Measurements from ENCODE around the gene PAGR1. TPM values are rescaled to one million over a fixed set of nuclear protein-coding genes. Genes with fewer than 3 reads are reported as not detected.

The PAGR1 gene
- total and polyA plus RNA-seq, 9 of the 15 experiments (the other 6 are each of a cell fraction or from before 2014, with no cell fraction given), result 1.4 to 58.2 (median 16.8) TPM

DNA sequence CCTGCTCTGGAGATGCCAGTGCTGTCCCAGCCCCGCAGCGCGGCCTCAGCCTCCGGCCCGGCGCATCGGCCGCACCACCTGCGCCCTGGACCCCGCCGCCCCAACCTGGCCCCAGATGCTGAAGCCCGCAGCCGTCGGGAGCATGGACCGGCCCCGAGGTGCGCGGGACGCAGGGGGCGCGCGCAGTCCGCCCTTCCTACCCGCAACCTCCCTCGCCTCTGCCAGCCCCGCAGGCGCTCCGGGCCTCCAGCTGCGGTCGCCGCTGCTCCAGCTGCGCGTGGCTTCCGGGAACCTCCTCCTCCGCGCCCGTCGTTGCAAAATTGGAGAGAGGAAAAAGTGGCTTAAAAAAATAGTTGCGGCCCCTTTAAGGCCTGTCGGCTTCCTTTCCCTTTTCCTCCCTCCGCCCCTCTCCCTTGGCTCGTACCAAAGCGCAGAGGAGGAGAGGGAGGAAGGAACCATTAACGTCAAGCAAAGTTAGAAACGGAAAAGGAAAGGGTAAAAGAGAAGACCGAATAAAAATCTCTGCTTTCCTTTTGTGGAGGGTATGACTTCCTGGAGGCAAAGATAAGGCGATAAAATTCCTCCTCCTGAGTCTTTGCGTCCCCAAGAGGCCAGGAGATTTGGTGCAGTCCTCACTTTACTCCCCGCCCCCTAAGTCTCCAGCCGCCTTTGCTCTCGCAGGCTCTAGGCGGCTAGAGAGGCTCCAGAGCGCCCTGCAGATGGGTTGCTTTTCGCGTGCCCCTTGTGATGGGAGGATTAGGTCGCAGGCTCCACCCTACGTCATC, 47.1 kb downstream of the PAGR1 start, which contains the start of gene CDIPT (continued):
- TF ChIP-seq TOE1 (IDR thresholded peaks at IDR 0.05; ENCODE audit: borderline replicate concordance) (peak; percentile 99), TOE1 (CRISPR knock-in tag; IDR thresholded peaks at IDR 0.05; ENCODE audit: borderline replicate concordance, low read depth) (no peak), XRCC5 (IDR thresholded peaks at IDR 0.05; ENCODE audit: low read depth, low read length) (peak; percentile 97; the same call in 1 of the 2 replicates), PHB2 (IDR thresholded peaks at IDR 0.05; ENCODE audit: low read depth) (peak; percentile 22; the same call in 1 of the 2 replicates), KDM4B (IDR thresholded peaks at IDR 0.05; ENCODE audit: borderline replicate concordance in 2 of 2, low read depth in 1 of 2) (no peak), XRCC3 (IDR thresholded peaks at IDR 0.05) (no peak), CBX2 (IDR thresholded peaks at IDR 0.05; ENCODE audit: insufficient read depth, low read length, poor library complexity, severe bottlenecking) (no peak), POLR2AphosphoS2 (IDR thresholded peaks at IDR 0.05; ENCODE audit: low read length) (no peak), SNRNP70 (optimal IDR thresholded peaks at IDR 0.05; ENCODE audit: low read depth, low read length) (no peak), FOSL1 (tag; conservative IDR thresholded peaks at IDR 0.05) (0 out of 2 replicates have a peak, but pooled peaks have one; percentile 16), TAF9B (IDR thresholded peaks at IDR 0.05; ENCODE audit: partially characterized antibody) (no peak), ZC3H8 (IDR thresholded peaks at IDR 0.05) (no peak; the same call in 1 of the 2 replicates), ZNF444 (CRISPR knock-in tag; IDR thresholded peaks at IDR 0.05) (no peak), SOX6 (IDR thresholded peaks at IDR 0.05) (peak; percentile 35; the same call in 1 of the 2 replicates), MAFF (IDR thresholded peaks at IDR 0.05; ENCODE audit: low read length) (peak; percentile 82), ELF1 (tag; IDR thresholded peaks at IDR 0.05) (peak; percentile 84)
- TF ChIP-seq, protein P1, sequence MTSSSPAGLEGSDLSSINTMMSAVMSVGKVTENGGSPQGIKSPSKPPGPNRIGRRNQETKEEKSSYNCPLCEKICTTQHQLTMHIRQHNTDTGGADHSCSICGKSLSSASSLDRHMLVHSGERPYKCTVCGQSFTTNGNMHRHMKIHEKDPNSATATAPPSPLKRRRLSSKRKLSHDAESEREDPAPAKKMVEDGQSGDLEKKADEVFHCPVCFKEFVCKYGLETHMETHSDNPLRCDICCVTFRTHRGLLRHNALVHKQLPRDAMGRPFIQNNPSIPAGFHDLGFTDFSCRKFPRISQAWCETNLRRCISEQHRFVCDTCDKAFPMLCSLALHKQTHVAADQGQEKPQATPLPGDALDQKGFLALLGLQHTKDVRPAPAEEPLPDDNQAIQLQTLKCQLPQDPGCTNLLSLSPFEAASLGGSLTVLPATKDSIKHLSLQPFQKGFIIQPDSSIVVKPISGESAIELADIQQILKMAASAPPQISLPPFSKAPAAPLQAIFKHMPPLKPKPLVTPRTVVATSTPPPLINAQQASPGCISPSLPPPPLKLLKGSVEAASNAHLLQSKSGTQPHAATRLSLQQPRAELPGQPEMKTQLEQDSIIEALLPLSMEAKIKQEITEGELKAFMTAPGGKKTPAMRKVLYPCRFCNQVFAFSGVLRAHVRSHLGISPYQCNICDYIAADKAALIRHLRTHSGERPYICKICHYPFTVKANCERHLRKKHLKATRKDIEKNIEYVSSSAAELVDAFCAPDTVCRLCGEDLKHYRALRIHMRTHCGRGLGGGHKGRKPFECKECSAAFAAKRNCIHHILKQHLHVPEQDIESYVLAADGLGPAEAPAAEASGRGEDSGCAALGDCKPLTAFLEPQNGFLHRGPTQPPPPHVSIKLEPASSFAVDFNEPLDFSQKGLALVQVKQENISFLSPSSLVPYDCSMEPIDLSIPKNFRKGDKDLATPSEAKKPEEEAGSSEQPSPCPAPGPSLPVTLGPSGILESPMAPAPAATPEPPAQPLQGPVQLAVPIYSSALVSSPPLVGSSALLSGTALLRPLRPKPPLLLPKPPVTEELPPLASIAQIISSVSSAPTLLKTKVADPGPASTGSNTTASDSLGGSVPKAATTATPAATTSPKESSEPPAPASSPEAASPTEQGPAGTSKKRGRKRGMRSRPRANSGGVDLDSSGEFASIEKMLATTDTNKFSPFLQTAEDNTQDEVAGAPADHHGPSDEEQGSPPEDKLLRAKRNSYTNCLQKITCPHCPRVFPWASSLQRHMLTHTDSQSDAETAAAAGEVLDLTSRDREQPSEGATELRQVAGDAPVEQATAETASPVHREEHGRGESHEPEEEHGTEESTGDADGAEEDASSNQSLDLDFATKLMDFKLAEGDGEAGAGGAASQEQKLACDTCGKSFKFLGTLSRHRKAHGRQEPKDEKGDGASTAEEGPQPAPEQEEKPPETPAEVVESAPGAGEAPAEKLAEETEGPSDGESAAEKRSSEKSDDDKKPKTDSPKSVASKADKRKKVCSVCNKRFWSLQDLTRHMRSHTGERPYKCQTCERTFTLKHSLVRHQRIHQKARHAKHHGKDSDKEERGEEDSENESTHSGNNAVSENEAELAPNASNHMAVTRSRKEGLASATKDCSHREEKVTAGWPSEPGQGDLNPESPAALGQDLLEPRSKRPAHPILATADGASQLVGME (CRISPR knock-in tag; IDR thresholded peaks at IDR 0.05), result peak; percentile 36; the same call in 1 of the 2 replicates
- TF ChIP-seq, protein P2, sequence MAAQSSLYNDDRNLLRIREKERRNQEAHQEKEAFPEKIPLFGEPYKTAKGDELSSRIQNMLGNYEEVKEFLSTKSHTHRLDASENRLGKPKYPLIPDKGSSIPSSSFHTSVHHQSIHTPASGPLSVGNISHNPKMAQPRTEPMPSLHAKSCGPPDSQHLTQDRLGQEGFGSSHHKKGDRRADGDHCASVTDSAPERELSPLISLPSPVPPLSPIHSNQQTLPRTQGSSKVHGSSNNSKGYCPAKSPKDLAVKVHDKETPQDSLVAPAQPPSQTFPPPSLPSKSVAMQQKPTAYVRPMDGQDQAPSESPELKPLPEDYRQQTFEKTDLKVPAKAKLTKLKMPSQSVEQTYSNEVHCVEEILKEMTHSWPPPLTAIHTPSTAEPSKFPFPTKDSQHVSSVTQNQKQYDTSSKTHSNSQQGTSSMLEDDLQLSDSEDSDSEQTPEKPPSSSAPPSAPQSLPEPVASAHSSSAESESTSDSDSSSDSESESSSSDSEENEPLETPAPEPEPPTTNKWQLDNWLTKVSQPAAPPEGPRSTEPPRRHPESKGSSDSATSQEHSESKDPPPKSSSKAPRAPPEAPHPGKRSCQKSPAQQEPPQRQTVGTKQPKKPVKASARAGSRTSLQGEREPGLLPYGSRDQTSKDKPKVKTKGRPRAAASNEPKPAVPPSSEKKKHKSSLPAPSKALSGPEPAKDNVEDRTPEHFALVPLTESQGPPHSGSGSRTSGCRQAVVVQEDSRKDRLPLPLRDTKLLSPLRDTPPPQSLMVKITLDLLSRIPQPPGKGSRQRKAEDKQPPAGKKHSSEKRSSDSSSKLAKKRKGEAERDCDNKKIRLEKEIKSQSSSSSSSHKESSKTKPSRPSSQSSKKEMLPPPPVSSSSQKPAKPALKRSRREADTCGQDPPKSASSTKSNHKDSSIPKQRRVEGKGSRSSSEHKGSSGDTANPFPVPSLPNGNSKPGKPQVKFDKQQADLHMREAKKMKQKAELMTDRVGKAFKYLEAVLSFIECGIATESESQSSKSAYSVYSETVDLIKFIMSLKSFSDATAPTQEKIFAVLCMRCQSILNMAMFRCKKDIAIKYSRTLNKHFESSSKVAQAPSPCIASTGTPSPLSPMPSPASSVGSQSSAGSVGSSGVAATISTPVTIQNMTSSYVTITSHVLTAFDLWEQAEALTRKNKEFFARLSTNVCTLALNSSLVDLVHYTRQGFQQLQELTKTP (IDR thresholded peaks at IDR 0.05; ENCODE audit: low read depth in 1 of 2, partially characterized antibody in 2 of 2), result peak in 1 of 2 experiments; percentile 53

All from K562 (cell line).